Measurements from ENCODE around the gene SCRT2. TPM values are rescaled to one million over a fixed set of nuclear protein-coding genes. Genes with fewer than 3 reads are reported as not detected.

The SCRT2 gene
- total RNA-seq, 1 experiment from 2014 or later, result not detected

DNA sequence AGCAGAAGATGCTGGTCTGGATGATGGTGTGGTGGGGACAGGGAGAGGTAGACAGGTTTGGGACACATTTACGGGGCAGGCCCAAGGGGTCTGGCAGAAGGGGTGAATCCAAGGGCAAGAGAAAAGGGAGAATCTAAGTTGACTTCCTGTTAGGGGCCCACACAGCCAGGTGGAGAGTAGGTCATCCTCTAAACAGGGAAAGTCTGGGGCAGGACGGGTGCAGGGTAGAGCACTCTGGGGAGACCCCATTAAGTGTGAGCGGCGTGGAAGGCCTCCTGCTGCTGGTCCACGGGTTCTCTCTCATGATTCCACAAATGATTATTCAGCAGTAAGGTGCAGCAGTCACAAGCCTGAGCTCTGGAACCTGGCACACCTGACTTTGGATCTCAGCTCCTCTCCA lies 25.3 kb downstream of the SCRT2 start:
- DNase-seq (ENCODE audit: low read depth, low spot score) (no peak), ATAC-seq (no peak)
- ChIA-PET POLR2A (no interaction called here), CTCF (no interaction called here)
- Histone ChIP-seq H3K9me3 (ENCODE audit: control insufficient read depth, insufficient read depth, low read depth, low read length) (peaks cover 5% of the 10 kb centered on the region; the same call in 1 of the 2 replicates), H3K27me3 (ENCODE audit: control insufficient read depth, insufficient read depth, low read length) (no peaks in the 10 kb centered on the region), H3K36me3 (ENCODE audit: control insufficient read depth, insufficient read depth, low read length) (peaks cover 5% of the 10 kb centered on the region; the same call in 1 of the 2 replicates), H3K4me1 (ENCODE audit: control insufficient read depth, insufficient read depth, low read length) (peaks cover 26% of the 10 kb centered on the region), H3K4me3 (ENCODE audit: low read depth in 2 of 2, low read length in 2 of 2) (no peak overlapping the region), H3K27ac (ENCODE audit: low read length) (no peak overlapping the region)
- no TSS peak for BruUV-seq (replicated peaks)
- in situ Hi-C loops (cut with HindIII; ENCODE audit: low pct_unique_long_range_greater_than_20kb, low sequenced_read_pairs) (no loop called here), intact Hi-C loops (cut with micrococcal nuclease; ENCODE audit: unreplicated experiment) (no loop called here)
- no peak for TF ChIP-seq POLR2AphosphoS5 (IDR thresholded peaks at IDR 0.05; ENCODE audit: low read depth, low read length)
- no peak for TF ChIP-seq SIN3A (IDR thresholded peaks at IDR 0.05; ENCODE audit: borderline replicate concordance, insufficient read depth, low read depth, low read length)
- no peak for TF ChIP-seq TCF7L2 (IDR thresholded peaks at IDR 0.05; ENCODE audit: low read depth, low read length)
- TF ChIP-seq, protein P1, sequence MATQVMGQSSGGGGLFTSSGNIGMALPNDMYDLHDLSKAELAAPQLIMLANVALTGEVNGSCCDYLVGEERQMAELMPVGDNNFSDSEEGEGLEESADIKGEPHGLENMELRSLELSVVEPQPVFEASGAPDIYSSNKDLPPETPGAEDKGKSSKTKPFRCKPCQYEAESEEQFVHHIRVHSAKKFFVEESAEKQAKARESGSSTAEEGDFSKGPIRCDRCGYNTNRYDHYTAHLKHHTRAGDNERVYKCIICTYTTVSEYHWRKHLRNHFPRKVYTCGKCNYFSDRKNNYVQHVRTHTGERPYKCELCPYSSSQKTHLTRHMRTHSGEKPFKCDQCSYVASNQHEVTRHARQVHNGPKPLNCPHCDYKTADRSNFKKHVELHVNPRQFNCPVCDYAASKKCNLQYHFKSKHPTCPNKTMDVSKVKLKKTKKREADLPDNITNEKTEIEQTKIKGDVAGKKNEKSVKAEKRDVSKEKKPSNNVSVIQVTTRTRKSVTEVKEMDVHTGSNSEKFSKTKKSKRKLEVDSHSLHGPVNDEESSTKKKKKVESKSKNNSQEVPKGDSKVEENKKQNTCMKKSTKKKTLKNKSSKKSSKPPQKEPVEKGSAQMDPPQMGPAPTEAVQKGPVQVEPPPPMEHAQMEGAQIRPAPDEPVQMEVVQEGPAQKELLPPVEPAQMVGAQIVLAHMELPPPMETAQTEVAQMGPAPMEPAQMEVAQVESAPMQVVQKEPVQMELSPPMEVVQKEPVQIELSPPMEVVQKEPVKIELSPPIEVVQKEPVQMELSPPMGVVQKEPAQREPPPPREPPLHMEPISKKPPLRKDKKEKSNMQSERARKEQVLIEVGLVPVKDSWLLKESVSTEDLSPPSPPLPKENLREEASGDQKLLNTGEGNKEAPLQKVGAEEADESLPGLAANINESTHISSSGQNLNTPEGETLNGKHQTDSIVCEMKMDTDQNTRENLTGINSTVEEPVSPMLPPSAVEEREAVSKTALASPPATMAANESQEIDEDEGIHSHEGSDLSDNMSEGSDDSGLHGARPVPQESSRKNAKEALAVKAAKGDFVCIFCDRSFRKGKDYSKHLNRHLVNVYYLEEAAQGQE (IDR thresholded peaks at IDR 0.05; ENCODE audit: insufficient read depth in 1 of 2, low read depth in 2 of 2, low read length in 1 of 2), result no peak
- TF ChIP-seq CTCF (IDR thresholded peaks at IDR 0.05), result no peak

- Histone ChIP-seq H3K27ac (ENCODE audit: low read length) (no peak overlapping the region), H3K27me3 (ENCODE audit: control insufficient read depth, insufficient read depth, low read length) (no peaks in the 10 kb centered on the region), H3K9me3 (ENCODE audit: control insufficient read depth, insufficient read depth, low read depth, low read length) (peaks cover 5% of the 10 kb centered on the region; the same call in 1 of the 2 replicates), H3K4me3 (ENCODE audit: low read depth in 2 of 2, low read length in 2 of 2) (no peak overlapping the region), H3K4me1 (ENCODE audit: control insufficient read depth, insufficient read depth, low read length) (peaks cover 20% of the 10 kb centered on the region), H3K36me3 (ENCODE audit: control insufficient read depth, insufficient read depth, low read length) (peaks cover 3% of the 10 kb centered on the region; the same call in 1 of the 2 replicates)
- in situ Hi-C loops (cut with HindIII; ENCODE audit: low pct_unique_long_range_greater_than_20kb, low sequenced_read_pairs), result no loop called here
- POLR2A ChIA-PET, result no interaction called here
- CTCF ChIA-PET, result no interaction called here
- DNase-seq (ENCODE audit: low read depth, low spot score), result no peak
- TF ChIP-seq POLR2AphosphoS5 (IDR thresholded peaks at IDR 0.05; ENCODE audit: low read depth, low read length), result no peak
- TF ChIP-seq CTCF (IDR thresholded peaks at IDR 0.05), result no peak
- TF ChIP-seq TCF7L2 (IDR thresholded peaks at IDR 0.05; ENCODE audit: low read depth, low read length), result no peak
- TF ChIP-seq SIN3A (IDR thresholded peaks at IDR 0.05; ENCODE audit: borderline replicate concordance, insufficient read depth, low read depth, low read length), result no peak
- TF ChIP-seq, protein P1 (IDR thresholded peaks at IDR 0.05; ENCODE audit: insufficient read depth in 1 of 2, low read depth in 2 of 2, low read length in 1 of 2), result no peak
- ATAC-seq, result no peak
- no TSS peak for BruUV-seq (replicated peaks)
- intact Hi-C loops (cut with micrococcal nuclease; ENCODE audit: unreplicated experiment), result no loop called here
Observed at GRCh38 chr20:647479-648019, 28.1 kb downstream of the SCRT2 start.

Data from Panc1 (cell line).